ENCODE data around the gene CLUH. TPM values are rescaled to one million over a fixed set of nuclear protein-coding genes. Genes with fewer than 3 reads are reported as not detected.

Gene CLUH
- total and polyA plus RNA-seq, 9 donors, result 11.5 to 57.9 (median 42.6) TPM

GRCh38 chr17:2693561-2694380 is 17.8 kb downstream of the CLUH start:
- intact Hi-C loops (cut with DNase I), result no loop called here
- Histone ChIP-seq H3K27ac (no peak overlapping the region), H3K9me3 (no peaks in the 10 kb centered on the region), H3K4me1 (ENCODE audit: insufficient read depth) (no peaks in the 10 kb centered on the region), H3K4me3 (no peak overlapping the region), H3K36me3 (no peaks in the 10 kb centered on the region), H3K27me3 (no peaks in the 10 kb centered on the region)
- WGBS, 3 donors, result 90 to 92% (median 90%) methylated on average over 37 of the region's 37 CpGs
- TF ChIP-seq CTCF (IDR thresholded peaks at IDR 0.05), result no peak
- no peak for TF ChIP-seq POLR2A (IDR thresholded peaks at IDR 0.05)
- TF ChIP-seq EP300 (IDR thresholded peaks at IDR 0.05), result no peak
- peak in 2 of 5 donors; percentile 21 to 38 for DNase-seq

- Histone ChIP-seq H3K4me1 (ENCODE audit: insufficient read depth) (no peaks in the 10 kb centered on the region), H3K27me3 (no peaks in the 10 kb centered on the region), H3K9me3 (no peaks in the 10 kb centered on the region), H3K36me3 (no peaks in the 10 kb centered on the region), H3K27ac (no peak overlapping the region), H3K4me3 (no peak overlapping the region)
- intact Hi-C loops (cut with DNase I), result no loop called here
- TF ChIP-seq CTCF (IDR thresholded peaks at IDR 0.05) (no peak), EP300 (IDR thresholded peaks at IDR 0.05) (no peak), POLR2A (IDR thresholded peaks at IDR 0.05) (no peak)
- WGBS, 3 donors, result 95 to 97% (median 95%) methylated on average over 14 of the region's 14 CpGs
- DNase-seq, result no peak
Measured at GRCh38 chr17:2692781-2693135, 18.8 kb downstream of the CLUH start.

- no peak overlapping the region for H3K27ac ChIP-seq
- no peaks in the 10 kb centered on the region for H3K27me3 ChIP-seq
- TF ChIP-seq EP300 (IDR thresholded peaks at IDR 0.05) (no peak), POLR2A (IDR thresholded peaks at IDR 0.05) (no peak), CTCF (IDR thresholded peaks at IDR 0.05) (no peak)
- H3K4me3 ChIP-seq, result no peak overlapping the region
- H3K4me1 ChIP-seq (ENCODE audit: insufficient read depth), result no peaks in the 10 kb centered on the region
- no peaks in the 10 kb centered on the region for H3K9me3 ChIP-seq
- WGBS, 3 donors, result 86 to 88% (median 86%) methylated on average over 63 to 71 of the region's 71 CpGs
- intact Hi-C loops (cut with DNase I), result no loop called here
- H3K36me3 ChIP-seq, result no peaks in the 10 kb centered on the region
- DNase-seq, result peak in 2 of 5 donors; percentile 29 to 41
Measured at GRCh38 chr17:2691965-2692780, 19.4 kb downstream of the CLUH start.

GRCh38 chr17:2691069-2691871 is 20.3 kb downstream of the CLUH start:
- peak in 2 of 5 donors; percentile 11 to 21 for DNase-seq
- no peaks in the 10 kb centered on the region for H3K9me3 ChIP-seq
- no peak overlapping the region for H3K27ac ChIP-seq
- H3K4me3 ChIP-seq, result no peak overlapping the region
- intact Hi-C loops (cut with DNase I), result no loop called here
- H3K27me3 ChIP-seq, result no peaks in the 10 kb centered on the region
- TF ChIP-seq EP300 (IDR thresholded peaks at IDR 0.05), result no peak
- no peak for TF ChIP-seq CTCF (IDR thresholded peaks at IDR 0.05)
- 91 to 93% (median 92%) methylated on average over 62 of the region's 62 CpGs for WGBS, 3 donors
- H3K36me3 ChIP-seq, result no peaks in the 10 kb centered on the region
- no peaks in the 10 kb centered on the region for H3K4me1 ChIP-seq (ENCODE audit: insufficient read depth)

Data from ovary (tissue), 9 donors.